Astrocyte (in vitro differentiated cells and primary cell): ENCODE measurements around the gene RRP9. TPM values are rescaled to one million over a fixed set of nuclear protein-coding genes. Genes with fewer than 3 reads are reported as not detected.

Source experiments
- DNase-seq: peaks from one replicate; pipeline ENCODE4 v3.0.0-alpha.2; 2010; ENCODE audit warnings: low read depth
- FAIRE-seq: peaks from 2 replicates; lab custom pipeline; 2011; peaks lifted over from hg19 to GRCh38; lab: Jason Lieb, UNC
- H2AFZ ChIP-seq: 2 replicates; pipeline ENCODE4 v1.6.0; 2012; ENCODE audit warnings: low read depth, low read length, inconsistent platforms
- H3K27ac ChIP-seq: 2 replicates; pipeline ENCODE4 v1.5.1; 2011; ENCODE audit warnings: low read depth, low read length, inconsistent platforms
- H3K27me3 ChIP-seq: 2 replicates; pipeline ENCODE4 v1.6.0; 2011; ENCODE audit warnings: low read length, inconsistent platforms; ENCODE audit not compliant: insufficient read depth
- H3K36me3 ChIP-seq: 2 replicates; pipeline ENCODE4 v1.5.1; 2011; ENCODE audit warnings: low read length, inconsistent platforms; ENCODE audit not compliant: insufficient read depth
- H3K4me1 ChIP-seq: 2 replicates; pipeline ENCODE4 v1.5.1; 2011; ENCODE audit warnings: low read length, inconsistent platforms; ENCODE audit not compliant: insufficient read depth
- H3K4me2 ChIP-seq: 2 replicates; pipeline ENCODE4 v1.6.0; 2012; ENCODE audit warnings: low read length, inconsistent platforms
- H3K4me3 ChIP-seq: 2 replicates; pipeline ENCODE4 v1.5.1; 2011; ENCODE audit warnings: low read depth, mild to moderate bottlenecking, low read length, inconsistent platforms; ENCODE audit not compliant: insufficient read depth
- H3K79me2 ChIP-seq: 2 replicates; pipeline ENCODE4 v1.6.0; 2012; ENCODE audit warnings: mild to moderate bottlenecking, low read length, inconsistent platforms; ENCODE audit not compliant: insufficient read depth
- H3K9ac ChIP-seq: 2 replicates; pipeline ENCODE4 v1.6.0; 2012; ENCODE audit warnings: mild to moderate bottlenecking, low read length, inconsistent platforms
- H3K9me3 ChIP-seq: 2 replicates; pipeline ENCODE4 v1.5.1; 2012; ENCODE audit warnings: low read depth, mild to moderate bottlenecking, low read length, inconsistent platforms; ENCODE audit not compliant: insufficient read depth
- H4K20me1 ChIP-seq: 2 replicates; pipeline ENCODE4 v1.6.0; 2012; ENCODE audit warnings: low read length, inconsistent platforms; ENCODE audit not compliant: insufficient read depth
- H3K27ac Mint-ChIP-seq: one replicate; pipeline ENCODE4 v1.8.0; 2021; ENCODE audit warnings: mild to moderate bottlenecking, mixed read lengths; ENCODE audit not compliant: unreplicated experiment
- H3K27me3 Mint-ChIP-seq: one replicate; pipeline ENCODE4 v1.8.0; 2021; ENCODE audit warnings: low read depth, mixed read lengths; ENCODE audit not compliant: unreplicated experiment
- H3K36me3 Mint-ChIP-seq: one replicate; pipeline ENCODE4 v1.8.0; 2021; ENCODE audit warnings: low read depth, mixed read lengths; ENCODE audit not compliant: unreplicated experiment
- H3K4me1 Mint-ChIP-seq: one replicate; pipeline ENCODE4 v1.8.0; 2021; ENCODE audit warnings: low read depth, mixed read lengths; ENCODE audit not compliant: unreplicated experiment
- H3K4me3 Mint-ChIP-seq: one replicate; pipeline ENCODE4 v1.8.0; 2021; ENCODE audit warnings: mild to moderate bottlenecking, moderate library complexity, mixed read lengths; ENCODE audit not compliant: unreplicated experiment
- H3K9me3 Mint-ChIP-seq: one replicate; pipeline ENCODE4 v1.8.0; 2021; ENCODE audit warnings: mild to moderate bottlenecking, mixed read lengths; ENCODE audit not compliant: unreplicated experiment
- EZH2 ChIP-seq: IDR thresholded peaks from 2 replicates; pipeline ENCODE4 v1.6.1; 2012; ENCODE audit warnings: mild to moderate bottlenecking, low read length, inconsistent platforms; ENCODE audit not compliant: insufficient read depth
- total RNA-seq: library from RNA; stranded (reverse); gene quantifications from 2 replicates; pipeline ENCODE4 v1.2.1, GENCODE V29; 2021
- TF ChIP-seq, protein P1 (sequence below): IDR thresholded peaks from 2 replicates; pipeline ENCODE4 v1.5.1; 2011; ENCODE audit warnings: low read depth, mild to moderate bottlenecking, inconsistent platforms, low read length, moderate library complexity; ENCODE audit not compliant: insufficient read depth

Gene RRP9
- total RNA-seq, 1 donor from 2014 or later: 22.9 TPM

DNA sequence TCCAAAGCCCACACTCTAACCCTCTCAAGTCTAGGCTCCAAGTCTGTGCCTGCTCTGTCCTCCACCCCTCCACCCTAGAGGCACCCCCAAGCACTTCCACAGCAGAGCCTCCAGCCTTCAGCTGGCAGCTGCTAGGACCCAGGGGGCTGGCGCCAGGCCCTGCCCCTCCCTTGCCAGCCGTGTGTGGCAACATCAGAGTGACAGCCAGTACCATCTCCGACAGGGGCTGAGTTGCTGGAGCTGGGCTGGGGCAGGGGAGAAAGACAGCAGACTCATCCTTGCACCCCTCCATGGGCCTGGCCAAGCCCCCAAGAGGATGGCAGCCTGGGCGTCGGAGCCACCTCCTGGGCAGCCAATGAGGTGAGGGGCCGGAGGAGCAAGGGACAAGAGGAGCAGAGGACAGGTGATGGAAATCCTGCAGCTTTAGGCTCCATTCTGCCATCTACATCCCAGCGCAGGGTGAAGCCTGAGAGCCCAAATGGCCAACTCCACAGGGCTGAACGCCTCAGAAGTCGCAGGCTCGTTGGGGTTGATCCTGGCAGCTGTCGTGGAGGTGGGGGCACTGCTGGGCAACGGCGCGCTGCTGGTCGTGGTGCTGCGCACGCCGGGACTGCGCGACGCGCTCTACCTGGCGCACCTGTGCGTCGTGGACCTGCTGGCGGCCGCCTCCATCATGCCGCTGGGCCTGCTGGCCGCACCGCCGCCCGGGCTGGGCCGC lies 13.6 kb upstream of the RRP9 start, which contains the start of gene GPR62:
TSS of gene GPR62 (plus strand) at position 207 of the 718 bp plus-strand sequence. CDS start at position 479, 272 bp downstream.
- Mint-ChIP-seq H3K27ac (no peak within 1 kb of the TSS), H3K4me1 (no peaks in the 10 kb centered on the region), H3K27me3 (peaks cover 35% of the 10 kb centered on the region), H3K36me3 (peaks cover 15% of the 10 kb centered on the region), H3K4me3 (no peak within 1 kb of the TSS), H3K9me3 (peaks cover 5% of the 10 kb centered on the region)
- TF ChIP-seq, protein P1, sequence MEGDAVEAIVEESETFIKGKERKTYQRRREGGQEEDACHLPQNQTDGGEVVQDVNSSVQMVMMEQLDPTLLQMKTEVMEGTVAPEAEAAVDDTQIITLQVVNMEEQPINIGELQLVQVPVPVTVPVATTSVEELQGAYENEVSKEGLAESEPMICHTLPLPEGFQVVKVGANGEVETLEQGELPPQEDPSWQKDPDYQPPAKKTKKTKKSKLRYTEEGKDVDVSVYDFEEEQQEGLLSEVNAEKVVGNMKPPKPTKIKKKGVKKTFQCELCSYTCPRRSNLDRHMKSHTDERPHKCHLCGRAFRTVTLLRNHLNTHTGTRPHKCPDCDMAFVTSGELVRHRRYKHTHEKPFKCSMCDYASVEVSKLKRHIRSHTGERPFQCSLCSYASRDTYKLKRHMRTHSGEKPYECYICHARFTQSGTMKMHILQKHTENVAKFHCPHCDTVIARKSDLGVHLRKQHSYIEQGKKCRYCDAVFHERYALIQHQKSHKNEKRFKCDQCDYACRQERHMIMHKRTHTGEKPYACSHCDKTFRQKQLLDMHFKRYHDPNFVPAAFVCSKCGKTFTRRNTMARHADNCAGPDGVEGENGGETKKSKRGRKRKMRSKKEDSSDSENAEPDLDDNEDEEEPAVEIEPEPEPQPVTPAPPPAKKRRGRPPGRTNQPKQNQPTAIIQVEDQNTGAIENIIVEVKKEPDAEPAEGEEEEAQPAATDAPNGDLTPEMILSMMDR: no peak
- TF ChIP-seq EZH2: no peak
- Histone ChIP-seq H3K4me3 (peak within 1 kb of the TSS; percentile 39), H3K4me1 (peaks cover 9% of the 10 kb centered on the region), H4K20me1 (peaks cover 17% of the 10 kb centered on the region), H3K9ac (peak within 1 kb of the TSS; percentile 2), H3K79me2 (no peaks in the 10 kb centered on the region), H3K27ac (no peak within 1 kb of the TSS), H3K9me3 (no peaks in the 10 kb centered on the region), H3K36me3 (peaks cover 4% of the 10 kb centered on the region), H2AFZ (peak within 1 kb of the TSS; percentile 69), H3K27me3 (peaks cover 8% of the 10 kb centered on the region), H3K4me2 (peak within 1 kb of the TSS; percentile 84)
- DNase-seq (no peak), FAIRE-seq (no peak)

DNA sequence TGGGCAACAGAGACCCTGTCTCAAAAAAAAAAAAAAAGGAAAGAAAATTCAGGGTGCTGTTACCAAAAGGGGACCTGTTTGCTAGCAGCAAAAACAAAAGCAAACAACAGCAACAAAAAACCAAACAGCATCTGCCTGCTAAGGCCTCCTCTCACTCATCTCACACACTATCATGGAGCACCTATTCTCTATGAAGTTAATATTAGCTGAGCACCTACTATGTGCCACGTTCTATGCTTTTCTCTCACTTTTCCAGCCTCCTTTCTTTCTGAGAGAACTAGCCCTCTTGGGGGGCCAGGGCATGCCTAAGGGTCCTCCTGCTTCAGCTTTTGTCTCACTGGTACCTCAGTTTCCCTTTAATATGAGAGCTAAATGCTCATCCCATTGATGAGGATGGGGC lies 13.0 kb upstream of the RRP9 start:
- peaks cover 9% of the 10 kb centered on the region for H3K4me1 ChIP-seq
- peaks cover 35% of the 10 kb centered on the region for H3K27me3 Mint-ChIP-seq
- H3K4me3 Mint-ChIP-seq: no peak overlapping the region
- DNase-seq: no peak
- H2AFZ ChIP-seq: no peak overlapping the region
- peaks cover 12% of the 10 kb centered on the region for H3K36me3 Mint-ChIP-seq
- no peak overlapping the region for H3K27ac Mint-ChIP-seq
- H3K9ac ChIP-seq: no peak overlapping the region
- TF ChIP-seq, protein P1: no peak
- no peak for TF ChIP-seq EZH2
- H3K4me1 Mint-ChIP-seq: no peaks in the 10 kb centered on the region
- H3K9me3 ChIP-seq: no peaks in the 10 kb centered on the region
- H3K9me3 Mint-ChIP-seq: peaks cover 5% of the 10 kb centered on the region
- H3K4me3 ChIP-seq: no peak overlapping the region
- peaks cover 16% of the 10 kb centered on the region for H4K20me1 ChIP-seq
- no peak overlapping the region for H3K4me2 ChIP-seq
- peaks cover 4% of the 10 kb centered on the region for H3K36me3 ChIP-seq
- peaks cover 9% of the 10 kb centered on the region for H3K27me3 ChIP-seq
- no peaks in the 10 kb centered on the region for H3K79me2 ChIP-seq
- no peak overlapping the region for H3K27ac ChIP-seq
- no peak for FAIRE-seq

DNA sequence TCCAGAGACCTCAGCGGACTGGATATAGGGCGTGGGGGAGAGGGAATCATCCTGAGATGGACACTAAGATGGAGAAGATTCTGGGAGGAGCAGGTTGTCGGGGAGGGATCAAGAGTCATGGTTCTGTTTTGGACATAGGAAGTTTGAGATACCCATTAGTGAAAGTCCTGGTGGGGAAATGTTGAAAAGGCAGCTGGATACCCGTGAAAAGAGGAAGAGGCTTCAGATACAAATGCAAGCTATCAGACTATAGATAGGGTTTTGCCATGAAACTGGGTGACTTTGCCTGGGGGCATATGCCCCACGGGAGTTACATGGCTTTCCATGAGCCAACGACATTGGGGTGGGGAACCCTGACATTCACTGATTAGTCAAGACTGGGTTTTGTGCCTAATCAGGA lies 12.4 kb upstream of the RRP9 start:
- peaks cover 5% of the 10 kb centered on the region for H3K9me3 Mint-ChIP-seq
- Histone ChIP-seq H3K27ac (no peak overlapping the region), H3K4me1 (peaks cover 9% of the 10 kb centered on the region), H3K79me2 (no peaks in the 10 kb centered on the region), H4K20me1 (peaks cover 16% of the 10 kb centered on the region), H3K27me3 (peaks cover 9% of the 10 kb centered on the region), H3K9ac (no peak overlapping the region), H2AFZ (no peak overlapping the region), H3K4me3 (no peak overlapping the region), H3K36me3 (peaks cover 4% of the 10 kb centered on the region), H3K9me3 (no peaks in the 10 kb centered on the region), H3K4me2 (no peak overlapping the region)
- H3K4me3 Mint-ChIP-seq: no peak overlapping the region
- DNase-seq (no peak), FAIRE-seq (no peak)
- H3K36me3 Mint-ChIP-seq: peaks cover 12% of the 10 kb centered on the region
- peaks cover 38% of the 10 kb centered on the region for H3K27me3 Mint-ChIP-seq
- TF ChIP-seq, protein P1: no peak
- no peak for TF ChIP-seq EZH2
- no peak overlapping the region for H3K27ac Mint-ChIP-seq
- no peaks in the 10 kb centered on the region for H3K4me1 Mint-ChIP-seq
